Right lobe of liver (tissue), 4 donors: Measurements from ENCODE around the gene GJB2.

Experiments
- CTCF ChIP-seq, 4 donors: fragments of 200-600 bp in 3 of 4; fragments of 450-650 bp in 1 of 4; IDR thresholded peaks; one replicate each; pipeline versions ENCODE4 v1.5.1 to v1.8.0; 2016 to 2022; ENCODE audit warnings: antibody characterized with exemption in 4 of 4, mild to moderate bottlenecking in 2 of 4
- POLR2A ChIP-seq: fragments of 450-650 bp; IDR thresholded peaks from one replicate; pipeline ENCODE4 v1.6.1; 2017; ENCODE audit warnings: antibody characterized with exemption, mild to moderate bottlenecking
- donor health status: DM: no; HTN: no; CAD: no.
- donor health status: DM: no; HTN: no; CAD: no.
- donor health status: DM: no; HTN: yes; CAD: no.

- no peak for TF ChIP-seq POLR2A
- no peak for TF ChIP-seq CTCF (IDR thresholded peaks at IDR 0.05)
Measured at GRCh38 chr13:20175907-20176652, 16.7 kb downstream of the GJB2 start.
